ENCODE data around the gene ARHGAP20.

The ARHGAP20 gene

DNA sequence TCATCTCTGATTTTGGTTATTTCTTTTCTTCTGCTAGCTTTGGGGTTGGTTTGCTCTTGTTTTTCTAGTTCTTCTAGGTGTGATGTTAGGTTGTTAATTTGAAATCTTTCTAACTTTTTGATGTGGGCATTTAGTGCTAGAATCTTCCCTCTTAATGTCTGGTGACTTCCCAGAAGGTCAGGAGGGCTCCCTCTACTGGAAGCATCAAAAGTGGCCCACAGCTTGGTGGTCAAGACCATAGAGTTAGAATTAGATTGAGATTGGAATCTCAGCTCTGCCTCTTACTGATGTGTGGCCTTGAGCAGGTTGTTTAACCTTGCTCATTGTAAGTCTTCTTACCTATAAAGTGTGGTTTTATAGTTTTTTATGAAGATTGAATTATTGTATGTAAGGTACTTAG lies 183.2 kb downstream of the ARHGAP20 start:
- no peak for DNase-seq (ENCODE audit: low read depth, low spot score)

DNA sequence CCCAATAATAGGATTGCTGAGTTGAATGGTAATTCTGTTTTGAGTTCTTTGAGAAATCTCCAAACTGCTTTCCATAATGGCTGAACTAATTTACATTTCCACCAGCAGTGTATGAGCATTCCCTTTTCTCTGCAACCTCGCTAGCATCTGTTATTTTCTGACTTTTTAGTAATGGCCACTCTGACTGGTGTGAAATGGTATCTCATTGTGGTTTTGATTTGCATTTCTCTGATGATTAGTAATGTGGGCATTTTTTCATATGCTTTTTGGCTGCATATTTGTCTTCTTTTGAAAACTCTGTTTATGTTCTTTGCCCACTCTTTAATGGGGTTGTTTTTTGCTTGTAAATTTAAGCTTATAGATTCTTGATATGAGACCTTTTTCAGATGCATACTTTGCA lies 185.1 kb downstream of the ARHGAP20 start:
- DNase-seq (ENCODE audit: low read depth, low spot score), result no peak
